Measurements from ENCODE around the gene CD300LG.
A peak's percentile ranks its signal among the peaks of the same experiment; 100 is the strongest.
"Not testable (repeated sequence)": the region's sequence is repeated elsewhere in the genome, so short reads cannot be mapped to it uniquely, and the experiment has no call there.

Gene CD300LG

DNA sequence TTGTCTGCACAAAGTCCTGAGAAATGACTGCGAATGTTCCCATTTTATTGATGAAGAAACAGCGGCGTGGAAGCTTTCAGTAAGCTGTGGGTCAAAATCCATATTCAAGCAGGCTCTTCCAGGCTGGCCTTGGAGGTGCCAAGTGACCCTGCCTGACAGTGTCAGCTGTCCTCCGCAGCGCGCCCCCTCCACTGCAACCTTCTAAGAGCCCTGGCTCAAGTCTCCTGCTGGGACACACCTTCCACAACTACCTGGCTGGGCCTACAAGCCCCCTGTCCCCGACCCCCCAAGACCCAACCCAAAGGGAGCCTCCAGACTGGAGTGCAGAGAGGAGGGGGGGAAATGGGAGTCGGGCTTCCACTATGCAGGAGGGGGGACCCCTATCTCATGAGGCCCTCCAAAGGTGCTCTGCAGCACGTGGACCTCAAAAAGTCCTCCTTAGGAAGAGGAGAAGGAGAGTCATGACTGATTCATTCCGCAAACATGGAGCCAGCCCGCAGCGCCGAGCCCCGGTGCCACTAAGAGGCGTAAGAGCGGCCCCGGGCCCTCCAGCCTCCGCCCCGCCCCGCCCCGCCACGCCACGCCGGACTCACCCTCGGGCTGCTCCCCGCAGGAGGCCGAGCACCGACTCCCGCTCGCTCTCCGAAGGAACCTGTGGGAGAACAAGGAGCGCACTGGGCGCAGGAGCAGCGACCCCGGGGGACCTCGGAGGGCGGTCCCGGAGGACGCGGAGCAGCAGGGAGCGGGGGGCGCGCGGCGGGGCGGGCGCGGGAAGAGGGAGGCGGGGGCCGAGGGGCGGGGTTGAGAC lies 14.6 kb upstream of the CD300LG start:
- TF ChIP-seq, protein P1, sequence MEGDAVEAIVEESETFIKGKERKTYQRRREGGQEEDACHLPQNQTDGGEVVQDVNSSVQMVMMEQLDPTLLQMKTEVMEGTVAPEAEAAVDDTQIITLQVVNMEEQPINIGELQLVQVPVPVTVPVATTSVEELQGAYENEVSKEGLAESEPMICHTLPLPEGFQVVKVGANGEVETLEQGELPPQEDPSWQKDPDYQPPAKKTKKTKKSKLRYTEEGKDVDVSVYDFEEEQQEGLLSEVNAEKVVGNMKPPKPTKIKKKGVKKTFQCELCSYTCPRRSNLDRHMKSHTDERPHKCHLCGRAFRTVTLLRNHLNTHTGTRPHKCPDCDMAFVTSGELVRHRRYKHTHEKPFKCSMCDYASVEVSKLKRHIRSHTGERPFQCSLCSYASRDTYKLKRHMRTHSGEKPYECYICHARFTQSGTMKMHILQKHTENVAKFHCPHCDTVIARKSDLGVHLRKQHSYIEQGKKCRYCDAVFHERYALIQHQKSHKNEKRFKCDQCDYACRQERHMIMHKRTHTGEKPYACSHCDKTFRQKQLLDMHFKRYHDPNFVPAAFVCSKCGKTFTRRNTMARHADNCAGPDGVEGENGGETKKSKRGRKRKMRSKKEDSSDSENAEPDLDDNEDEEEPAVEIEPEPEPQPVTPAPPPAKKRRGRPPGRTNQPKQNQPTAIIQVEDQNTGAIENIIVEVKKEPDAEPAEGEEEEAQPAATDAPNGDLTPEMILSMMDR (IDR thresholded peaks at IDR 0.05; ENCODE audit: low read depth, low read length, missing control alignments), result no peak
- no peak for DNase-seq (ENCODE audit: low read depth)
- H3K4me3 ChIP-seq (ENCODE audit: low read depth, low read length), result no peak overlapping the region

DNA sequence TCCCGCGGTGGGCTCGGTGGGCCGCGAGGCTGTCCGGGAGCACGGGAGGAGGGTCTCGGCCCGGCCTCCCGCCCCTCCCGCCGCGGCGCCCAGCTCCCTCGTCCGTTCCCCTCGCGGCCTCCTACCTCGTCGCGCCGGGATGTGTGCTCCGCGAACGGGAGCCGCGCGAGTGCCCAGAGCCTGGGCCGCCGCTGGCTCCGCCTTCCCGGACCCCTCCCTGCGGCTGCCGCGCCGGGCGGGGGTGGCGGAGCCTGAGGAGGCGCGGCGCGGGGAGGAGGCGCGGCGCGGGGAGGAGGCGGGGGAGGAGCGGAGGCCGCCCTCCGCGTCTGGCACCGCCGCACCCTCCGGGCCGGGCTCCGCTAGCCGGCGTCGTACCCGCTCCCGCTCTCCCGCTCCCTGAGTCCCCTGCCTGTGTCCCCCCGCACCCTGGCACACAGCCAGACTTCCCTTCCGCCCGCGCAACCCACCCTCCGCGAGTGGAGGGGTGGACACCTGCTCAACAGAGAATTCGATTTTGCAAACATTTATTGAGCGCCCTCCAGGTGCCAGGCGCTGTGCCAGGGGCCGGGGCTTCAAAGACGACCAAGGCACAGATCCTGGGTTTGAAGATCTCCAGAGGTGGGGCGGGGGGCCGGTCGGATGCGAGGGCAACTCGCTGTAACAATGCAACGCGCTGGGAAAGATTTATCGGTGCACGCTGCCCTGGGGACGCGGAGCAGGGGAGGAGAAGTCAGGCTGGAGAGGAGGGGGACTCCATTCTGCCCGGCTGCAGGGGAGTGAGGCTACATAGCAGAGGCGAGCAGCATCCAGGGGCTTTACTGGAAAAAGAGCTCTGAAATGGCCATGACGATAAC lies 13.8 kb upstream of the CD300LG start, which contains the start of gene MPP3:
Gene MPP3 (minus strand): TSS at position 171 of the 854 bp plus-strand sequence. CDS start 1,240 bp downstream, outside the sequence.
- TF ChIP-seq, protein P1 (IDR thresholded peaks at IDR 0.05; ENCODE audit: low read depth, low read length, missing control alignments), result no peak
- no peak within 1 kb of the TSS for H3K4me3 ChIP-seq (ENCODE audit: low read depth, low read length)
- DNase-seq (ENCODE audit: low read depth), result no peak

- no peak overlapping the region for H3K4me3 ChIP-seq (ENCODE audit: low read depth, low read length)
- TF ChIP-seq, protein P1 (IDR thresholded peaks at IDR 0.05; ENCODE audit: low read depth, low read length, missing control alignments), result no peak
- no peak for DNase-seq (ENCODE audit: low read depth)
These were observed 12.9 kb upstream of the CD300LG start for GRCh38 chr17:43834106-43834505.

DNA sequence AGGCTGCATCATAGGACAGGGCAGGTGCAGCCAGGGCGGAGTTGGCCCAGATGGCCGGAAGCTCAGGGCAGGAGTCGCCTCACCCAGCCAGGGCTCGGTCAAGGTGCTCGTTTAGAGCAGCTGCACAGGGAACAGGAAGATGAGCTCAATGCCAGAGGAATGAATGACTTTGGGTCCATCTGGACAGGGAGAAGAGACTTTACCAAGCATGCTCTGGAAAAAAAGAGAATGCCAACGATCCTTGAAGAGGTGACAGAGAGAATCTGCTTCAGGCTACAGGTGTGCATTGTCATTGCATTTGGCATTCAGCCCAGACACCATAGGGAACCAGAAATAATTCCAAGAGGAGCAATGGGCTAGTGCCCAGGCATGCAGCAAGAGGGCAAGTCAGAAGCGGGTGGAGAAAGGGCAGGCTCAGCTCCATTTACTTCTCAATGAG lies 7.3 kb upstream of the CD300LG start:
- H3K4me3 ChIP-seq (ENCODE audit: low read depth, low read length), result no peak overlapping the region
- DNase-seq (ENCODE audit: low read depth), result no peak
- TF ChIP-seq, protein P1 (IDR thresholded peaks at IDR 0.05; ENCODE audit: low read depth, low read length, missing control alignments), result no peak

DNA sequence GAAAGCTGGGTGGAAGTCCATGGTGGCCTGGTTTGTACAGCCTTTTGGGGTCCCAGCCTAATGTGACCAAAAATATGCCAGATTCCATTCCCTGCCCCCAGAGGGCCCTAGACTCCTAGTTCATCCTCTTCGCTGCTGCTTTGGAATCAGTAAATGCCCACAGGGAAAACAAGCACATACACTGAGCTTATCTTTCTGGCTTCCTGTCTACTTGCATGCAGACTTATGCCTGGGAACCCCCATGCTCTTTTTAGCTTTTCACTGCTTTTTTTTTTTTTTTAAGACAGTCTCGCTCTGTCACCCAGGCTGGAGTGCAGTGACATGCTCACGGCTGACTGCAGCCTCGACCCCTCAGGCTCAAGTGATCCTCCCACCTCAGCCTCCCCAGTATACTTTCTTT lies 6.2 kb upstream of the CD300LG start:
- no peak overlapping the region for H3K4me3 ChIP-seq (ENCODE audit: low read depth, low read length)
- TF ChIP-seq, protein P1 (IDR thresholded peaks at IDR 0.05; ENCODE audit: low read depth, low read length, missing control alignments), result peak; percentile 28
- no peak for DNase-seq (ENCODE audit: low read depth)

GRCh38 chr17:43841282-43841681 lies 5.7 kb upstream of the CD300LG start:
- H3K4me3 ChIP-seq (ENCODE audit: low read depth, low read length), result no peak overlapping the region
- TF ChIP-seq, protein P1 (IDR thresholded peaks at IDR 0.05; ENCODE audit: low read depth, low read length, missing control alignments), result no peak
- DNase-seq (ENCODE audit: low read depth), result no peak

DNA sequence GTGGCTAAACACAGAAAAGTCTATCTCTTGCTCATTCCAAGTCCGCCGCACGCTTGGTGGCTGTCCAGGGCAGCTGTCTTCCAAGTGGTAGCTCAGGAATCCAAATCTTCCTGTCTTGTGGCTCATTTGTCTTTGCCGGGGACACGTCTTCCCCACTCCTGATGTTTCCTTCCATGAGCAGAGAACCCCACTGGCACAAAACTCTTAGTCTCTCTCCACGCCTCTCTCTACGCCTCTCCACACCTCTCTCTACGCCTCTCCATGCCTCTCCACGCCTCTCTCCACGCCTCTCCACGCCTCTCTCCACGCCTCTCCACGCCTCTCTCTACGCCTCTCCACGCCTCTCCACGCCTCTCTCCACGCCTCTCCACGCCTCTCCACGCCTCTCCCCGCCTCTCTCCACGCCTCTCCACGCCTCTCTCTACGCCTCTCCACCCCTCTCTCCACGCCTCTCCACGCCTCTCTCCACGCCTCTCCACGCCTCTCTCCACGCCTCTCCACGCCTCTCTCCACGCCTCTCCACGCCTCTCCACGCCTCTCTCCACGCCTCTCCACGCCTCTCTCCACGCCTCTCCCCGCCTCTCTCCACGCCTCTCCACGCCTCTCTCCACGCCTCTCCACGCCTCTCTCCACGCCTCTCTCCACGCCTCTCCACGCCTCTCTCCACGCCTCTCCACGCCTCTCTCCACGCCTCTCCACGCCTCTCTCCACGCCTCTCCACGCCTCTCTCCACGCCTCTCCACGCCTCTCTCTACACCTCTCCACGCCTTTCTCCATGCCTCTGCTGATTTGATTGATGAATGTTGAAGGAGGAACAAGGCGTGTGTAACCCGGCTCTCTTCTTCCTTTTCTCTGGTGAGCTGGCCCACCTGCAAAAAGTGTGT lies 4.6 kb upstream of the CD300LG start:
- not testable (repeated sequence) for H3K4me3 ChIP-seq (ENCODE audit: low read depth, low read length); DNase-seq (ENCODE audit: low read depth)

Measured in GM12864 (cell line).